Hypothalamus (tissue), 51 donors: Measurements from ENCODE around the gene PIK3R6.

Experiments
- DNase-seq, 51 donors: peaks; one replicate each; lab custom pipeline; 2025; lab: John Stamatoyannopoulos, UW

Gene PIK3R6

GRCh38 chr17:8875957-8876356, 8.5 kb upstream of the PIK3R6 start:
- no peak for DNase-seq

GRCh38 chr17:8875436-8875835, 8.0 kb upstream of the PIK3R6 start:
- no peak for DNase-seq

DNA sequence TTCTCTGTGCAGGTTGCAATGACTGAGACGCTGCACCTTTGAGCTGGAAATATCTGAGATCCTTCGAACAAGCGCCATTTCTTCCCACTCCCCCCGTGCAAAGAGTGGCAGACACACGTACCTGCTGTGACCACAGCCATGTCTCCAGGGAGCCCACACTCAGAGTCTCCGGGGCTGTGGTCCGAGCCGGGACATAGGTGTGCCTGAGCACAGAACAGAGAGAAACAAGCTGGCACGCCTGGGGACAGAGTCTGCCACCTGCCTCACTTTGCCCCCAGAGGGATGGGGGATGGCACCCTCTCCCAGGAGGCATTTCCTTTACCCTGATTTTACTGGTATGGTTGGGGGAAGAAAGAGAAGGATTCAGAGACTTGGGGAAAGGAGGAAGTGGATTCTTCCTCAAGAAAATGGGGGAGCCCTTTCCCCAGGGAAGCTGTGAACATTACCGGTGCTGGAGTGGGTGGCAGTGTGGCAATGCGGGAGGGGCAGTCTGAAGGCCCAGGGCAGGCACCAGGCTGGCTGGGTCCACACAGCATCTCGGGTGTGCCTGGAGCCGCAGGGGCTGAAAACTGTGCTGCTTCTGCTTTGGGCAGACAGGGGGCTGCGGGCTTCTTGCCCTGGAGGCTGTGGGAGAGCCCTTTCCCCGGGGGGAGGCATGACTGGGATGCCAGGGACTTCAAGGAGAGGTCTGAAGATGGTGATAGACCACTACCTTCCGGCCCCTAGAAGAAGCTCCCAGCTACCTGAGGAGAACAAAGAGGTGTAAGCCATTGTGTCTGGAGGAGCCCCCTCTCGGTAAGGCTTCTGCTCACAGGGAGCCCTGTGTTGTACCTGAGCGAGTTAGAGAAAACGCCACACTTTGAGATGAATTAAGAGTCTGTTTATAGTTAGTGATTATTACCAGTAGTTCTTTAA, 6.6 kb upstream of the PIK3R6 start:
- no peak for DNase-seq

DNA sequence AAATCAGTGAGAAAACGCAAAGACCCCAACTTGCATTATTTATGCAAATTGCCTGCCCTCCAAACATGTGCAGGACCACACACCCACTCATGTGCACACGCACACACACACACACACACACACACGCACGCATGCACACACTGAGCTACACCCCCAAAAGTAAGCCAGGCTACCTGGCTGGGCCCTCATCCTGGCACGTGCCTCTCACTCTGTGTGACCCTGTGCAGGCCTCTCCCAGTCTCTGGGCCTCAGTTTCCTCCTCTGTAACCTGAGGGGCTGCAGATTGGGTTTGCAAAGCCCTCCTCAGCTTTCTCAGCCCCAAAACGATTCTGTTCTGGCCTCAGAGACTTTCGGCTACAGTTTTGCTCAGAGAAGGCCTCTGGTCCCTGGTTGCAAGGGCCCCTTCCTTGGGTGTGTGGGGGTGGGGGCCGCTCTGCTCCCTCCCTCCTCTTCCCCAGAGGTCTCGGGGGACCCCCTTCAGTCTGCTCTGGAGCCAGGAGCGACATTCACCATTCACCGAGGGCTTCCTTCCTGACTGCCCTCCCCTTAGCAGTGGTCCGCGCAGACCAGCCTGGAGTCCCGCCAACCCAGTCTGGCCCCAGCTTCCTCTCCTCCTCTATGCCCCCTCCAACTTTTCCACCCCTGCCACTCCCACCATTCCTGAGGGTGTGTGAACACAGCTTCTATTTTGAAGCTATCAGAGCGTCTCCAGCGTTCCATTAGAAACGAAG, 5.4 kb upstream of the PIK3R6 start:
- DNase-seq, result no peak

GRCh38 chr17:8872036-8872704, 4.7 kb upstream of the PIK3R6 start:
- DNase-seq, result no peak

DNA sequence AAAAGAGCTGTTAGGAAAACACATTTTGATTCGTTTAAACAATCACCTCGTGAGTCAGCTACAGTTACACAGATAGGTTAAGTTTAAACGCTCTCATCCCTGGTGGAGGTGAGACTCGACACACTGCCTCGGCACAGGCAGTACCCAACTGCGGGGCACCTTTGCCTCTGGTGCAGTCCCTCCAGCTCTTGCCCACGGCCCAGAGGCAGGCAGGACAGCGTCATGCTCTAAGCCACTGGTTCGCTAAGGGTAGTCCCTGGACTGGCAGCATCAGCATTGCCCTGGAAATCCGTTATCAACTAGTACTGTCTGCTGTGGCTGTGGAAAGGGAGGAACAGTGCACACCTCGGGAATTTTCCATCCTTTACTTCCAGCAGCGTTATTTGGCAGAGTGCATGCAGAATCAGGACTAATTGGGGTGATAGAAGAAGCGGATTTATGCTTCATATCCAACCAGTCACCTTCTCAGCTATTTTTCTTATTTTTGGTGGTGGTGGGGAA, 3.7 kb upstream of the PIK3R6 start:
- no peak for DNase-seq

DNA sequence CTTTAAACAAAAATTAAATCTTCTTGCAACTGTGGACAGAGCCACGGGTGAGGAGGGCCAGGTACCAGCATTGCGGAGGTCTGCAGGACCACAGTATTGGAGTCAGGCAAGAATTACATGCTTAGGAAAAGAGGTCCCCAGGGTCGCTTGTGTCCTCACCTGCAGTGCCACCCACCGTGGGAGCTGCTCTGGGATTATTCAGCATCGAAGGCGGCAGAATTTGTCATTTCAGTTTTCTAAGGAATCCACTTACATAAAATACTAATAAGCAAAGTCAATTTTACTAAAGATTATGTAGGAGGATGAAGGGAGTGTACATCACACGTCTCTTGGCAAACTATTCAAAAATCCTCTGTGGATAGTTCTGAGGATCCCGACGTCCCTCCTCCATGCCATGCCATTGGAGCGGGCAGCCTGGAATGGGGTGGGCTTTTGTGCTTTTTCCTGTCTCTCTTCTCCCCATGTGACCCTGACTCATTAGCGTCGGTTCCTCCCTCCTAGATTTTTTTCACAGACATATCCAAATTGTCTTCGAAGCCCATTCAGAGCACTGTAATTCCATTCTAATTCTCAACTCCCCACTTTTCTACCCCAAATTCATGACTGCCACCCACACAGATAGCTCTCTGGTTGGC, 3.0 kb upstream of the PIK3R6 start:
- no peak for DNase-seq

DNA sequence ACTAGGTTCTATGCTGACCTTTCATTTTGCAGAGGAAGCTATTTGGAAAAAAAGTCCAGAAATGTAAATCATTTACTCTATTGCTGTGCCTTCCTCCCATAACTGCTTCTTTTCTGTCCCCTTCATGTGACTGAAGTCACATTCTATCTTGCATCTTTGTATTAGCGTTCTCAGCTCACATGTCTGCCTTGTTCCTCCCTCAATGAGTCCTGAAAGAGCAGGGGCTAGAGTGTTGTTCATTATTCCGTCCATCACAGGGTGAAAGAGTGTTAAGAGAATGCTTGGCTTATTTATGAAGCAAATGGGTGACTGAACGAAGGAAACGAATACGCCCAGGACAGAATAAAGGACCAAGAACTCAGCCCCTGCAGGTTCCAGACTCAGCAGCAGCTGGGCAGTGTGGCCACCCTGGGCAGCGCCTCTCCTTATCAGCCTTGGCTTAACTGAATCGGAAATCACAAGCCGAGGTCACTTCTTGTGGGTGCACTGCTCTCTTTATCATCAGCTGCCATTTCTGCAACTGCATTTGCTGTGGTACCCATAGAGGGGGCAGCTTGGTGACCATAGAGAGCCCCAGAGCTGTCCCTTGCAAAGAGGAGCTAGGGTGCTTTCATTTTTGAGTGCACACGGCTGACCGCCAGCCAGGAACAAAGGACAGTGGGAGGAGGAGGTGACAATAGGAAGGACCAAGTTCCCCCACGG, 1.8 kb upstream of the PIK3R6 start:
- DNase-seq, result no peak

- DNase-seq, result no peak
These were observed 1.1 kb upstream of the PIK3R6 start for GRCh38 chr17:8868529-8868951.

DNA sequence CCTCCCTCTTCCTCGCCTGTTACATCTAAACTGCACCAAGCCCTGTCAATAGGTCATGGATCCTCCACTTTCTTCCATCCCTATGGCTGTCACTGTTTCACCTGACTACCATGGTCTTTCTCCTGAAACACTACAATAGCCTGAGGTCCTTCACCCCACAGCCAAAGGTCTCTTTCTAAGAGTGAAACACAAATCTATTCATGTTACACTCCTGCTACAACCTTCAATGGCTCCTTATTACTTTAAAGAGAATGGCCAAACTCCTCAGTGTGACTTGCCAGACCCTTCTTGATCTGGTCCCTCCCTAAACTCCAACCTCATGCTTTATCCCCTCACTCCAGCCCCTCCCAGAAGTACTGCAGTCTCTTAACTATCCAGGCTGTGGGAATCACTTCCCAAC, 618 bp upstream of the PIK3R6 start:
- no peak for DNase-seq

DNA sequence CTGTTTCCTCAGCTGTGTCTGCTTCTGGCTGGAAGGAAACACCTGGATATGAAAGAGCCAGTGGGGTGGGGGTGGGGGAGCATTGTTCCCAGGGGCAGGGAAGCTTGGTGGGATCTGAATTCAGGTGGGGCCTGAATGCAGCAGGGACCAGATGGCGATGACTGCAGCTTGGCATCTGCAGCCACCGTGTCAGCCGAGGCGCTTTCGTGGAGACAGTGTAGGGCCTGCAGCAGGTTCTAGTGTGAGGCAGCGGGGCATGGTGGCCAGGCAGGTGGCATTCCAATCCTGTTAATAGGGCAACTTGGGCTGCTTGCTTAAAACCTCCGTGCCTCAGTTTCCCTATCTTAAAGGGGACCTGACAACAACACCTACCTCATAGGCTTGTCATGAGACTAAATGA, 1.7 kb downstream of the PIK3R6 start:
- no peak for DNase-seq

GRCh38 chr17:8865385-8865784, 2.1 kb downstream of the PIK3R6 start:
- no peak for DNase-seq

- DNase-seq, result no peak
These were observed 5.0 kb downstream of the PIK3R6 start for GRCh38 chr17:8862213-8863056.

- no peak for DNase-seq
These were observed 5.8 kb downstream of the PIK3R6 start for GRCh38 chr17:8861495-8862181.

- no peak for DNase-seq
These were observed 7.6 kb downstream of the PIK3R6 start for GRCh38 chr17:8859804-8860430.

- peak in 2 of 51 donors; percentile 12 to 21 for DNase-seq
These were observed 8.3 kb downstream of the PIK3R6 start for GRCh38 chr17:8859027-8859803.

DNA sequence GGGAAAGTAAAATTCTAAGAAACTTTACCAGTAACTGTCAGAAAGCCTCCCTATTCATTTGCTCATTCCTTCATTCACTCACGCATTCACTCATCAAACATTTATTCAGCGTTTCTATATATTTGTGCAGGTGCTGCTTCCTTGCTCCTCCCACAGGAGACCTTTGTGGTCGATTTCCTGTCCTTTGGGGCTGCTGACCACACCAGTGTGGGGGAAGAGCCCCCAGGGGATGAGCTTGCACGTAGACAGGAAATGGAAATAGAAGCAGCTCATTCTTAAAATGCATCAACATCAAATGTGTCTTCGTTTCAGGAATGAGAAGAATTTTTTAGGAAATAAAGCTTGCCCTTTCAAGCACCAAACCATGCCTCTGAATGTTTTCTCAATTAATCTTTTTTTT, 9.6 kb downstream of the PIK3R6 start:
- DNase-seq, result no peak
